Stimulated activated CD8-positive, alpha-beta memory T cell treated with anti-CD3 and anti-CD28 coated beads, Interleukin-7, amount 100 ng/mL, for 4 hours (primary cell): ENCODE results near the gene HEXD.
"Not testable (repeated sequence)": the region's sequence is repeated elsewhere in the genome, so short reads cannot be mapped to it uniquely, and the experiment has no call there.

Source experiments
- DNase-seq, 2 donors: peaks; one replicate each; pipeline ENCODE4 v3.0.0-alpha.2; 2020; ENCODE audit warnings: low read depth in 2 of 2

The HEXD gene

GRCh38 chr17:82440991-82441627 is 23.0 kb downstream of the HEXD start:
- no peak for DNase-seq

GRCh38 chr17:82441691-82442487 is 23.7 kb downstream of the HEXD start:
- DNase-seq, result no peak

- no peak for DNase-seq
These were observed 24.7 kb downstream of the HEXD start for GRCh38 chr17:82442643-82443464.

- DNase-seq, result no peak
These were observed 25.5 kb downstream of the HEXD start for GRCh38 chr17:82443465-82444283.

GRCh38 chr17:82444284-82444893 is 26.2 kb downstream of the HEXD start:
- no peak for DNase-seq

- DNase-seq, result no peak
These were observed 26.9 kb downstream of the HEXD start for GRCh38 chr17:82444941-82445521.

GRCh38 chr17:82445542-82445941 is 27.4 kb downstream of the HEXD start:
- DNase-seq, result no peak

GRCh38 chr17:82446124-82446523 is 28.0 kb downstream of the HEXD start:
- no peak for DNase-seq

GRCh38 chr17:82446649-82447048 is 28.5 kb downstream of the HEXD start:
- no peak for DNase-seq

- DNase-seq, result no peak
These were observed 29.7 kb downstream of the HEXD start for GRCh38 chr17:82447876-82448275.

GRCh38 chr17:82449131-82449882 is 31.2 kb downstream of the HEXD start:
- DNase-seq, result peak; percentile 71 to 72

- DNase-seq, result no peak
These were observed 31.8 kb downstream of the HEXD start for GRCh38 chr17:82449883-82450356.

GRCh38 chr17:82450357-82451106 is 32.4 kb downstream of the HEXD start, which contains the start of gene CYBC1:
CYBC1 (minus strand) TSS chr17:82450752; CDS start chr17:82449254, 1,498 bp downstream.
- peak; percentile 88 to 93 for DNase-seq

GRCh38 chr17:82452162-82452561 is 34.0 kb downstream of the HEXD start:
- no peak for DNase-seq

GRCh38 chr17:82453151-82453550 is 35.0 kb downstream of the HEXD start:
- not testable (repeated sequence) for DNase-seq

GRCh38 chr17:82453706-82454105 is 35.6 kb downstream of the HEXD start:
- not testable (repeated sequence) for DNase-seq

GRCh38 chr17:82457073-82457928 is 39.2 kb downstream of the HEXD start:
- DNase-seq, result no peak

GRCh38 chr17:82457929-82458178 is 39.7 kb downstream of the HEXD start:
- DNase-seq, result peak in 1 of 2 donors; percentile 90
